Thoracic aorta (tissue), 2 donors: ENCODE measurements around the gene RHOC. TPM values are rescaled to one million over a fixed set of nuclear protein-coding genes. Genes with fewer than 3 reads are reported as not detected.

Experiments used
- ATAC-seq: fragments of 150-250 bp; one replicate; pipeline ENCODE4 v1.8.0; 2017; ENCODE audit warnings: low read depth; ENCODE audit not compliant: insufficient number of reproducible peaks, low FRiP score
- DNase-seq: peaks from one replicate; pipeline ENCODE4 v3.0.0-alpha.2; 2020; ENCODE audit warnings: low spot score
- H3K27ac ChIP-seq, 2 donors: fragments of 200-600 bp; sonication (generic); 1 replicate in 1 of 2; 2 replicates in 1 of 2; pipeline ENCODE4 v1.5.1; 2016; ENCODE audit warnings: mild to moderate bottlenecking in 2 of 2, moderate library complexity in 2 of 2
- H3K27me3 ChIP-seq: fragments of 200-600 bp; sonication (generic); replicated peaks from 2 replicates; pipeline ENCODE4 v1.6.0; 2016; ENCODE audit warnings: mild to moderate bottlenecking; ENCODE audit not compliant: insufficient read depth
- H3K36me3 ChIP-seq: fragments of 200-600 bp; sonication (generic); one replicate; pipeline ENCODE4 v1.5.1; 2016
- H3K4me1 ChIP-seq, 2 donors: fragments of 200-600 bp; sonication (generic); 1 replicate in 1 of 2; 2 replicates in 1 of 2; pipeline versions ENCODE4 v1.5.1 to v1.6.0; 2016; ENCODE audit warnings: low read depth in 2 of 2, mild to moderate bottlenecking in 1 of 2; ENCODE audit not compliant: control insufficient read depth in 1 of 2
- H3K4me3 ChIP-seq: fragments of 200-600 bp; sonication (generic); 2 replicates; pipeline ENCODE4 v1.5.1; 2016; ENCODE audit warnings: mild to moderate bottlenecking
- H3K9me3 ChIP-seq: fragments of 200-600 bp; sonication (generic); 2 replicates; pipeline ENCODE4 v1.5.1; 2016
- total RNA-seq, 2 donors: library from RNA; depleted of rRNA; stranded (reverse); fragments of >200 nt; gene quantifications; one replicate each; pipeline versions ENCODE4 v1.1.0 to v1.2.3, GENCODE V29; 2016
- TF ChIP-seq, protein P1 (sequence below): fragments of 200-600 bp; sonication (generic); IDR thresholded peaks from one replicate; pipeline ENCODE4 v1.5.1; 2019; ENCODE audit warnings: antibody characterized with exemption

Gene RHOC
- total RNA-seq, 2 donors from 2014 or later = 297 to 378 TPM

DNA sequence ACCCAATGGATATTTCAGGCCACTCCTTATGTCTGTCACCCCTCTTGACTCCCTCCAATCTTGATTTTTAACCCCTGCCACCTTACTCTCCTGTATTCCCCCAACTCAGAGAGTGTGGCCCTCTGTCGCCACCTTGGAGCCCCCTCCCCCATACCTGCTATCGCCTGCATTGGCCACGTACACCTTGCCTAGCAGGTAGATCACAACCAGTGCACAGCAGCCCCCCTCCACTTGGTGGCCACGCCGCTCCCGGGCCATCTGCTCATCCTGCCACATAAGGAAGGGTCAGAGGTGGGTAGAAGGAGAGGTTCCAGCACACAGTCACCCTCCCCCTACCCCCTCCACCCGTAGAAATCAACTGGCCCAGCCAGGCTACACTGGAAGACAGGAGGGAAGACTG is 5.3 kb upstream of the RHOC start:
- Histone ChIP-seq H3K4me3 (no peak overlapping the region), H3K4me1 (peaks cover 0 to 24% of the 10 kb centered on the region in 2 donors), H3K27me3 (no peaks in the 10 kb centered on the region), H3K36me3 (no peaks in the 10 kb centered on the region), H3K27ac (no peak overlapping the region), H3K9me3 (no peaks in the 10 kb centered on the region)
- ATAC-seq = no peak
- TF ChIP-seq, protein P1, sequence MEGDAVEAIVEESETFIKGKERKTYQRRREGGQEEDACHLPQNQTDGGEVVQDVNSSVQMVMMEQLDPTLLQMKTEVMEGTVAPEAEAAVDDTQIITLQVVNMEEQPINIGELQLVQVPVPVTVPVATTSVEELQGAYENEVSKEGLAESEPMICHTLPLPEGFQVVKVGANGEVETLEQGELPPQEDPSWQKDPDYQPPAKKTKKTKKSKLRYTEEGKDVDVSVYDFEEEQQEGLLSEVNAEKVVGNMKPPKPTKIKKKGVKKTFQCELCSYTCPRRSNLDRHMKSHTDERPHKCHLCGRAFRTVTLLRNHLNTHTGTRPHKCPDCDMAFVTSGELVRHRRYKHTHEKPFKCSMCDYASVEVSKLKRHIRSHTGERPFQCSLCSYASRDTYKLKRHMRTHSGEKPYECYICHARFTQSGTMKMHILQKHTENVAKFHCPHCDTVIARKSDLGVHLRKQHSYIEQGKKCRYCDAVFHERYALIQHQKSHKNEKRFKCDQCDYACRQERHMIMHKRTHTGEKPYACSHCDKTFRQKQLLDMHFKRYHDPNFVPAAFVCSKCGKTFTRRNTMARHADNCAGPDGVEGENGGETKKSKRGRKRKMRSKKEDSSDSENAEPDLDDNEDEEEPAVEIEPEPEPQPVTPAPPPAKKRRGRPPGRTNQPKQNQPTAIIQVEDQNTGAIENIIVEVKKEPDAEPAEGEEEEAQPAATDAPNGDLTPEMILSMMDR = no peak
- no peak for DNase-seq

DNA sequence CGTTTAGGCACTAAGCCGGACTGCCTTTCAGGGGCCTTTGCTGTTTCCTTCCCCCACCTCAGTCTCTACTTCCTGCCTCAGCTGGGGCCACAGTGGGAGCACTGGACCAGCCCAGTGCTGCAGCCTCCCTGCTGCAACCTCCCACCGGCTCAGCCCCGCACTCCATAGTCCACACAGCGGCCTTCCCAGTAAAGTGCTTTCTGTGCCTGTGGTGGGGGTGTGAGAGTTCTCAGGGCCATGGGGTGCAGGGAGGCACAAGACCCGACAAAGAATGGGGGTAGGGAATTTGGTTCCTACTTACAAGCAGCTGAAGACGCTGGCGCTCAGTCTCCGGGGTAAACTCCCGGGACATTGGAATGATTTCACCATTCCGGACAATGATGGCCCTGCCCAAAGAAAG is 4.7 kb upstream of the RHOC start:
- Histone ChIP-seq H3K9me3 (no peaks in the 10 kb centered on the region), H3K27me3 (no peaks in the 10 kb centered on the region), H3K27ac (no peak overlapping the region), H3K4me1 (peaks cover 0 to 24% of the 10 kb centered on the region in 2 donors), H3K4me3 (no peak overlapping the region), H3K36me3 (no peaks in the 10 kb centered on the region)
- TF ChIP-seq, protein P1 = no peak
- ATAC-seq (no peak), DNase-seq (no peak)

DNA sequence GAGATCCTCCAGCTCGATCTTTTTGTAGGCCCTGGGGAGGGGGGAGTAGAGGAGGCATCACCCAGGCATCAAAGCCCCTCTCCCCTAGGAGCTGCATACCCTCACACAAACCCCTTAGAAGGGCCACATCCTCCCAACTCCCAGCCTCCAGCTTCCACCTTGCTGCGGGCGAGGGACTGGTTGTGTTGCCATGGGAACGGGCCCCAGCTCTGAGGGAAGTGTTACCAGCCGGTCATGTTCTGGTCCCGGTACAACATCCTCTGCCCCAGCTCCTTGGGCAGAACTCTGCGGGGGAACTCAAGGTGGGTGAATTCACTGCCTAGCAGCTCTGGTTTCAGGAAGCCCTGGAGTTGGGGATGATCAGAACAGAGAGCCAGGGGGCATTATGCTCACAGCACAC is 4.1 kb upstream of the RHOC start:
- Histone ChIP-seq H3K9me3 (no peaks in the 10 kb centered on the region), H3K27me3 (no peaks in the 10 kb centered on the region), H3K27ac (no peak overlapping the region), H3K4me1 (peaks cover 0 to 22% of the 10 kb centered on the region in 2 donors), H3K36me3 (no peaks in the 10 kb centered on the region), H3K4me3 (no peak overlapping the region)
- no peak for ATAC-seq
- DNase-seq = no peak
- TF ChIP-seq, protein P1 = no peak

DNA sequence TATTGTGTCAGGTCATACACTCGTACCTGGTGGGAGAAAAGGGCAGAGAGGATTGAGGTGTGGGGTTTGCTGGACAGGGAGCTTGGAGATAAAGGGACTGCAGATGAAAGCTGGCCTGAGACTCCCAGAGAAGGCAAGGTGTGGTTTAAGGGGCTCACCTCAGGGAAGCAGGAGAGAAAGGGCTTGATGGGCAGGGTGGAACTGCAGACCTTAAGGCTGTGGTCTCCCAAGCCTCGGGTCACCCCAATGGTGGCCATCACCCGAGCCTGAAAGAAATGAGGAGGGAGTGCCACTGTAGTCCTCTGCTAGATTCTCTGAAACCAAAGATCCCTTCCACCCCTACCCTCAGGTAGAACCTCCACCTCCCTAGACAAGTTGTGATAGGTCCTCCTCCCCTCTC is 3.7 kb upstream of the RHOC start:
- H3K27me3 ChIP-seq = no peaks in the 10 kb centered on the region
- no peak overlapping the region for H3K4me3 ChIP-seq
- ATAC-seq = no peak
- no peaks in the 10 kb centered on the region for H3K9me3 ChIP-seq
- no peak overlapping the region for H3K27ac ChIP-seq
- TF ChIP-seq, protein P1 = no peak
- no peak for DNase-seq
- H3K4me1 ChIP-seq = peaks cover 0 to 25% of the 10 kb centered on the region in 2 donors
- no peaks in the 10 kb centered on the region for H3K36me3 ChIP-seq

DNA sequence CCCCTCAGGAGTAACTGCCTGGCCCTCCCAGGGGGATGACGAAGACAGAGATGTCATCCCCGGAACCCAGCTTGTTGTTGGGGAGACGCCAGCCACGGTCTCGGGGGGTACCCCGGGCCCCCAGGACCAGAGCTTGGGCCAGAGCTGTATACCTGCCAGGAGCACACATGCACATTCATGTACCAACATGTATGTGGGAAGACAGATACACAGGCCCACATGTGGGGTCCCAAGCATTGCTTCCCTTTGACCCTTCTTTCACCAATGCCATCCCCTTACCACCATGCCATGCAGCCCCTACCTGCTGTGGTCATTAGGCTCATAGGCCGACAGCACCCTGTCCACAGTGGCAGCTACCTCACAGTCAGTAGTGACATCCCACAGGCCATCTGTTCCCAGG is 3.2 kb upstream of the RHOC start:
- peaks cover 0 to 28% of the 10 kb centered on the region in 2 donors for H3K4me1 ChIP-seq
- H3K4me3 ChIP-seq = no peak overlapping the region
- H3K27ac ChIP-seq = no peak overlapping the region
- no peaks in the 10 kb centered on the region for H3K9me3 ChIP-seq
- no peak for DNase-seq
- no peaks in the 10 kb centered on the region for H3K36me3 ChIP-seq
- H3K27me3 ChIP-seq = no peaks in the 10 kb centered on the region
- no peak for ATAC-seq
- TF ChIP-seq, protein P1 = no peak
